Measurements from ENCODE around the gene RNASE9. TPM values are rescaled to one million over a fixed set of nuclear protein-coding genes. Genes with fewer than 3 reads are reported as not detected.

Gene RNASE9
- total and polyA plus RNA-seq, 9 of the 15 experiments (the other 6 are each of a cell fraction or from before 2014, with no cell fraction given) = not detected

- H2AFZ ChIP-seq (ENCODE audit: low read depth, low read length) = no peak overlapping the region
- H3K9me3 ChIP-seq (replicated peaks; ENCODE audit: control insufficient read depth, insufficient read depth, low read depth, low read length) = no peaks in the 10 kb centered on the region
- no peak overlapping the region for H3K4me3 ChIP-seq
- no peaks in the 10 kb centered on the region for H3K9me1 ChIP-seq (ENCODE audit: control insufficient read depth, insufficient read depth, low read length)
- no peaks in the 10 kb centered on the region for H4K20me1 ChIP-seq (replicated peaks; ENCODE audit: control insufficient read depth, insufficient read depth, low read length)
- H3K27me3 ChIP-seq (ENCODE audit: control insufficient read depth in 2 of 2, insufficient read depth in 2 of 2, low read length in 2 of 2) = no peaks in the 10 kb centered on the region
- DNase-seq (ENCODE audit: extremely low read depth in 1 of 4, low spot score in 3 of 4) (no peak), FAIRE-seq (no peak), ATAC-seq (no peak)
- CTCF ChIA-PET (ENCODE audit: low intra/inter-chr PET ratio) = no interaction called here
- no TSS peak for BruUV-seq (replicated peaks)
- intact Hi-C loops (cut with micrococcal nuclease) (no loop called here), in situ Hi-C loops (cut with MboI) (no loop called here)
- no peak for TF ChIP-seq CCAR2 (IDR thresholded peaks at IDR 0.05; ENCODE audit: low read depth, low read length)
- TF ChIP-seq ZZZ3 (IDR thresholded peaks at IDR 0.05) = no peak
- no peak for TF ChIP-seq HMG20A (CRISPR knock-in tag; conservative IDR thresholded peaks at IDR 0.05)
- TF ChIP-seq MYC (IDR thresholded peaks at IDR 0.05; ENCODE audit: low read depth, low read length) = no peak
- TF ChIP-seq MYC (CRISPR knock-in tag; IDR thresholded peaks at IDR 0.05; ENCODE audit: borderline replicate concordance, low read depth) = no peak
- WGBS (ENCODE audit: insufficient coverage, low coverage, missing lambda C conversion rate) = 59% methylated on average over 3 of the region's 3 CpGs
- no peaks in the 10 kb centered on the region for H3K36me3 ChIP-seq (ENCODE audit: control insufficient read depth, insufficient read depth, low read length)
- no peak overlapping the region for H3K27ac ChIP-seq (ENCODE audit: extremely low read depth, low read depth, low read length)
- H3K79me2 ChIP-seq (ENCODE audit: control insufficient read depth, insufficient read depth, low read length) = no peaks in the 10 kb centered on the region
- no peak overlapping the region for H3K4me2 ChIP-seq (ENCODE audit: insufficient read depth, low read length)
- peaks cover 0 to 7% of the 10 kb centered on the region in 2 experiments; a peak in 3 of 5 replicates for H3K4me1 ChIP-seq (replicated peaks in 1 of 2; ENCODE audit: control insufficient read depth in 2 of 2, insufficient read depth in 2 of 2, low read length in 2 of 2)
- POLR2A ChIA-PET = interaction anchor here (1.2 kb wide), 1 partner anchor 10 kb away, joined by 3 read pairs; no protein-coding TSS in a partner anchor
- H3K9ac ChIP-seq (ENCODE audit: insufficient read depth in 1 of 2, low read depth in 2 of 2, low read length in 2 of 2) = no peak overlapping the region
Observed at GRCh38 chr14:20551606-20552005, 9.2 kb downstream of the RNASE9 start.

GRCh38 chr14:20550926-20551325 is 9.9 kb downstream of the RNASE9 start:
- no peak overlapping the region for H3K27ac ChIP-seq (ENCODE audit: extremely low read depth, low read depth, low read length)
- H3K79me2 ChIP-seq (ENCODE audit: control insufficient read depth, insufficient read depth, low read length) = no peaks in the 10 kb centered on the region
- no peaks in the 10 kb centered on the region for H4K20me1 ChIP-seq (replicated peaks; ENCODE audit: control insufficient read depth, insufficient read depth, low read length)
- WGBS (ENCODE audit: insufficient coverage, low coverage, missing lambda C conversion rate) = 68% methylated on average over 2 of the region's 2 CpGs
- ChIA-PET CTCF (ENCODE audit: low intra/inter-chr PET ratio) (no interaction called here), POLR2A (interaction anchor here (1.2 kb wide), 1 partner anchor 9 kb away, joined by 3 read pairs; no protein-coding TSS in a partner anchor)
- no peak for ATAC-seq
- no peaks in the 10 kb centered on the region for H3K36me3 ChIP-seq (ENCODE audit: control insufficient read depth, insufficient read depth, low read length)
- H2AFZ ChIP-seq (ENCODE audit: low read depth, low read length) = no peak overlapping the region
- no peak for DNase-seq (ENCODE audit: extremely low read depth in 1 of 4, low spot score in 3 of 4)
- FAIRE-seq = no peak
- no peak overlapping the region for H3K4me2 ChIP-seq (ENCODE audit: insufficient read depth, low read length)
- H3K27me3 ChIP-seq (ENCODE audit: control insufficient read depth in 2 of 2, insufficient read depth in 2 of 2, low read length in 2 of 2) = no peaks in the 10 kb centered on the region
- BruUV-seq (replicated peaks) = no TSS peak
- no peak overlapping the region for H3K4me3 ChIP-seq
- no peaks in the 10 kb centered on the region for H3K9me1 ChIP-seq (ENCODE audit: control insufficient read depth, insufficient read depth, low read length)
- H3K4me1 ChIP-seq (replicated peaks in 1 of 2; ENCODE audit: control insufficient read depth in 2 of 2, insufficient read depth in 2 of 2, low read length in 2 of 2) = peaks cover 0 to 6% of the 10 kb centered on the region in 2 experiments; a peak in 3 of 5 replicates
- intact Hi-C loops (cut with micrococcal nuclease) = no loop called here
- in situ Hi-C loops (cut with MboI) = no loop called here
- H3K9ac ChIP-seq (ENCODE audit: insufficient read depth in 1 of 2, low read depth in 2 of 2, low read length in 2 of 2) = no peak overlapping the region
- H3K9me3 ChIP-seq (replicated peaks; ENCODE audit: control insufficient read depth, insufficient read depth, low read depth, low read length) = no peaks in the 10 kb centered on the region
- TF ChIP-seq TFAP4 (CRISPR knock-in tag; IDR thresholded peaks at IDR 0.05; ENCODE audit: borderline replicate concordance) (no peak), CTCFL (IDR thresholded peaks at IDR 0.05; ENCODE audit: borderline replicate concordance, insufficient read depth, low read depth, low read length, poor library complexity, severe bottlenecking) (no peak), ARHGAP35 (IDR thresholded peaks at IDR 0.05; ENCODE audit: partially characterized antibody) (no peak), KAT8 (IDR thresholded peaks at IDR 0.05; ENCODE audit: low read depth) (no peak), GABPB1 (CRISPR knock-in tag; IDR thresholded peaks at IDR 0.05) (no peak), GTF2A2 (tag; IDR thresholded peaks at IDR 0.05) (no peak), TEAD1 (CRISPR knock-in tag; IDR thresholded peaks at IDR 0.05) (no peak), ZNF75A (CRISPR knock-in tag; IDR thresholded peaks at IDR 0.05) (no peak), ZNF24 (IDR thresholded peaks at IDR 0.05) (no peak), MAFF (IDR thresholded peaks at IDR 0.05; ENCODE audit: low read length) (no peak), RFX1 (IDR thresholded peaks at IDR 0.05) (no peak)
